HepG2 (cell line): ENCODE data around the gene TRANK1. TPM values are rescaled to one million over a fixed set of nuclear protein-coding genes. Genes with fewer than 3 reads are reported as not detected.
"Not testable (repeated sequence)": the region's sequence is repeated elsewhere in the genome, so short reads cannot be mapped to it uniquely, and the experiment has no call there.

Source experiments
- ATAC-seq: fragments of 200-7000 bp; cut with Tn5 transposase; 3 replicates; pipeline ENCODE4 v1.9.1; 2020; ENCODE audit warnings: mild to moderate bottlenecking, moderate library complexity
- BruUV-seq: library from RNA; stranded (reverse); fragments of 400-500 nt; replicated peaks from 2 replicates; lab custom pipeline; 2021; lab: Mats Ljungman, UMichigan
- CTCF ChIA-PET: fragments of 300-600 bp; formaldehyde crosslinking; extraction: SDS; loops from one replicate; lab custom pipeline; 2021; ENCODE audit warnings: low total read pairs, inconsistent platforms, low intra/inter-chr PET ratio; lab: Yijun Ruan, JAX
- POLR2A ChIA-PET: fragments of 350-600 bp; sonication (Branson Sonifier 250); formaldehyde crosslinking; loops from one replicate; lab custom pipeline; 2020; ENCODE audit warnings: antibody characterized with exemption, inconsistent platforms; lab: Yijun Ruan, JAX
- DNase-seq: peaks from one replicate; pipeline ENCODE4 v3.0.0-alpha.2; 2015; ENCODE audit warnings: low spot score
- FAIRE-seq: peaks from 3 replicates; lab custom pipeline; 2011; peaks lifted over from hg19 to GRCh38; lab: Jason Lieb, UNC
- H2AFZ ChIP-seq: one replicate; pipeline ENCODE4 v1.6.1; 2011; ENCODE audit warnings: low read length, inconsistent platforms
- H3K27ac ChIP-seq: fragments of 300-600 bp; 3 replicates; pipeline ENCODE4 v1.8.0; 2011; ENCODE audit warnings: mixed run types, mild to moderate bottlenecking, mixed read lengths, low read length, inconsistent platforms; ENCODE audit not compliant: insufficient read depth; ENCODE audit errors: extremely low read length
- H3K27me3 ChIP-seq, 2 experiments: fragments of 200-600 bp in 1 of 2; 2 replicates in 1 of 2; 3 replicates in 1 of 2; pipeline versions ENCODE4 v1.6.0 to v1.8.0; 2011; ENCODE audit warnings: low read length in 2 of 2, mild to moderate bottlenecking in 2 of 2, moderate library complexity in 2 of 2, inconsistent platforms in 1 of 2; ENCODE audit not compliant: insufficient read depth in 2 of 2, control insufficient read depth in 1 of 2
- H3K36me3 ChIP-seq, 2 experiments: fragments of 200-600 bp in 1 of 2; replicated peaks in 1 of 2; 2 replicates in 1 of 2; 3 replicates in 1 of 2; pipeline versions ENCODE4 v1.5.1 to v1.8.0; 2011; ENCODE audit warnings: low read length in 2 of 2, inconsistent platforms in 1 of 2; ENCODE audit not compliant: insufficient read depth in 2 of 2, control insufficient read depth in 1 of 2
- H3K4me1 ChIP-seq: 2 replicates; pipeline ENCODE4 v1.5.1; 2012; ENCODE audit warnings: low read length, inconsistent platforms; ENCODE audit not compliant: insufficient read depth
- H3K4me2 ChIP-seq: 2 replicates; pipeline ENCODE4 v1.6.0; 2011; ENCODE audit warnings: low read depth, low read length, inconsistent platforms
- H3K4me3 ChIP-seq, 3 experiments: fragments of 200-600 bp in 1 of 3; sonication (generic), shearing (Covaris generic) in 1 of 3; replicated peaks in 1 of 3; 2 replicates each; pipeline ENCODE4 v1.5.1; 2011 to 2016; ENCODE audit warnings: low read length in 3 of 3, inconsistent platforms in 2 of 3, low read depth in 2 of 3, mild to moderate bottlenecking in 2 of 3, control low read depth in 1 of 3, mixed read lengths in 1 of 3; ENCODE audit not compliant: insufficient read depth in 1 of 3
- H3K79me2 ChIP-seq: one replicate; pipeline ENCODE4 v1.6.1; 2011; ENCODE audit warnings: low read length, inconsistent platforms; ENCODE audit not compliant: insufficient read depth
- H3K9ac ChIP-seq: 2 replicates; pipeline ENCODE4 v1.6.0; 2011; ENCODE audit warnings: mild to moderate bottlenecking, low read depth, low read length, inconsistent platforms; ENCODE audit not compliant: insufficient read depth
- H3K9me3 ChIP-seq: 2 replicates; pipeline ENCODE4 v1.5.1; 2012; ENCODE audit warnings: mild to moderate bottlenecking, low read length
- H4K20me1 ChIP-seq: 2 replicates; pipeline ENCODE4 v1.6.0; 2011; ENCODE audit warnings: inconsistent platforms, mild to moderate bottlenecking, low read length, moderate library complexity; ENCODE audit not compliant: insufficient read depth
- FOXC1 ChIP-seq: sonication (generic); formaldehyde crosslinking; IDR thresholded peaks from 2 replicates; pipeline ENCODE4 v1.8.0; 2022; ENCODE audit warnings: mild to moderate bottlenecking, missing genetic modification reagents, borderline replicate concordance
- SIX4 ChIP-seq: sonication (generic); formaldehyde crosslinking; IDR thresholded peaks from 2 replicates; pipeline ENCODE4 v1.4.0; 2020; ENCODE audit warnings: missing genetic modification reagents
- ZNF431 ChIP-seq: sonication (generic); formaldehyde crosslinking; IDR thresholded peaks from 2 replicates; pipeline ENCODE4 v1.9.0; 2022; ENCODE audit warnings: missing genetic modification reagents, low read depth, mild to moderate bottlenecking, borderline replicate concordance
- ZNF670 ChIP-seq: sonication (generic); formaldehyde crosslinking; IDR thresholded peaks from 2 replicates; pipeline ENCODE4 v1.8.0; 2022; ENCODE audit warnings: mild to moderate bottlenecking, missing genetic modification reagents, borderline replicate concordance
- WGBS: methylation state at CpG from one replicate; pipeline ENCODE4 v1.1.6; 2017; ENCODE audit warnings: low lambda C conversion rate; 5-methylcytosine and 5-hydroxymethylcytosine counted together
- in situ Hi-C: cut with HindIII; loops from 2 replicates; pipeline ENCODE4 v1.10.0; 2017; ENCODE audit warnings: low pct_unique_long_range_greater_than_20kb; ENCODE audit not compliant: extremely low pct_ligation_motif_present
- intact Hi-C: fragments of 100-400 bp; cut with micrococcal nuclease; formaldehyde crosslinking; loops from one replicate; pipeline ENCODE4 v1.10.0; 2022; ENCODE audit not compliant: unreplicated experiment
- polyA plus RNA-seq, 8 experiments: library from polyadenylated mRNA; depleted of rRNA in 3 of 8; stranded (reverse) in 7 of 8; unstranded in 1 of 8; fragments of >200 nt; fragmentation: Illumina TruSeq in 4 of 8; extraction: Trizol in 4 of 8; gene quantifications; 2 replicates each; pipeline versions ENCODE4 v1.2.1 to v1.2.3, GENCODE V29; 2011 to 2016; ENCODE audit warnings: low read depth in 4 of 8, missing spikeins in 1 of 8, mixed read lengths in 1 of 8; ENCODE audit not compliant: insufficient read depth in 1 of 8
- total RNA-seq, 5 experiments: library from RNA; depleted of rRNA; stranded (reverse); fragments of >200 nt; fragmentation: Illumina TruSeq; extraction: Trizol; gene quantifications; 2 replicates each; pipeline ENCODE4 v1.2.3, GENCODE V29; 2016; ENCODE audit warnings: low read depth in 1 of 5
- TF ChIP-seq, protein P1 (sequence below): IDR thresholded peaks from 2 replicates; pipeline ENCODE4 v1.6.1; 2016; ENCODE audit warnings: control low read depth
- TF ChIP-seq, protein P2 (sequence below): sonication (generic); formaldehyde crosslinking; IDR thresholded peaks from 2 replicates; pipeline ENCODE4 v1.4.0; 2020; ENCODE audit warnings: missing genetic modification reagents

The TRANK1 gene
- total and polyA plus RNA-seq, 2 of the 13 experiments (the other 11 are each of a cell fraction or from before 2014, with no cell fraction given): 0.13 to 0.32 TPM

DNA sequence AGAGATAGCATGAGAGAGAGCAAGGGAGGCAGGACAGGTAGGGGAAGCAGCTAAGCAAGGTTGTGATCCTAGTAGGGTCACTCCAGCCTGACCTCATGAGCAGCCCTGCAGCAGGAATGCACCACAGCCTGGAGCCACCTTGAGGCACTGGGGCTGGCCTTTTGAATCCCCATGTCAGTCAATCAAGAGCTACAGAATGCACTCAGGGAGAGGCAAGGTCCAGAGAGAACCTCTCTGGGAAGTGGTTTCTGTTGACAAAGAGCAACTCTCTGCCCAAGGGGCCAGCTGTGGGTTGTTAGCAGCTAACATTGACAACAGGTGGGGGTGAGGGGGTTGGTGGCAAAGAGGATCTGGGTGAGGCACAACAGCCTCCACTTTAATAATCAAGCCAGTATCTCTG lies 54.6 kb downstream of the TRANK1 start:
- no peaks in the 10 kb centered on the region for H4K20me1 ChIP-seq
- CTCF ChIA-PET: no interaction called here
- no peak overlapping the region for H3K4me2 ChIP-seq
- intact Hi-C loops: no loop called here
- no peaks in the 10 kb centered on the region for H3K27me3 ChIP-seq
- BruUV-seq: no TSS peak
- TF ChIP-seq, protein P1, sequence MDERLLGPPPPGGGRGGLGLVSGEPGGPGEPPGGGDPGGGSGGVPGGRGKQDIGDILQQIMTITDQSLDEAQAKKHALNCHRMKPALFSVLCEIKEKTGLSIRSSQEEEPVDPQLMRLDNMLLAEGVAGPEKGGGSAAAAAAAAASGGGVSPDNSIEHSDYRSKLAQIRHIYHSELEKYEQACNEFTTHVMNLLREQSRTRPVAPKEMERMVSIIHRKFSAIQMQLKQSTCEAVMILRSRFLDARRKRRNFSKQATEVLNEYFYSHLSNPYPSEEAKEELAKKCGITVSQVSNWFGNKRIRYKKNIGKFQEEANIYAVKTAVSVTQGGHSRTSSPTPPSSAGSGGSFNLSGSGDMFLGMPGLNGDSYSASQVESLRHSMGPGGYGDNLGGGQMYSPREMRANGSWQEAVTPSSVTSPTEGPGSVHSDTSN (CRISPR knock-in tag): peak; percentile 49; the same call in 1 of the 2 replicates
- TF ChIP-seq SIX4 (CRISPR knock-in tag): no peak
- no peaks in the 10 kb centered on the region for H3K79me2 ChIP-seq
- H3K9me3 ChIP-seq: no peaks in the 10 kb centered on the region
- no peak overlapping the region for H2AFZ ChIP-seq
- H3K36me3 ChIP-seq: no peaks in the 10 kb centered on the region
- in situ Hi-C loops: no loop called here
- no peak for DNase-seq
- H3K9ac ChIP-seq: no peak overlapping the region
- no peaks in the 10 kb centered on the region for H3K4me1 ChIP-seq
- no peak for FAIRE-seq
- ATAC-seq: peak; percentile 69
- POLR2A ChIA-PET: no interaction called here
- H3K27ac ChIP-seq: no peak overlapping the region
- no peak overlapping the region for H3K4me3 ChIP-seq

DNA sequence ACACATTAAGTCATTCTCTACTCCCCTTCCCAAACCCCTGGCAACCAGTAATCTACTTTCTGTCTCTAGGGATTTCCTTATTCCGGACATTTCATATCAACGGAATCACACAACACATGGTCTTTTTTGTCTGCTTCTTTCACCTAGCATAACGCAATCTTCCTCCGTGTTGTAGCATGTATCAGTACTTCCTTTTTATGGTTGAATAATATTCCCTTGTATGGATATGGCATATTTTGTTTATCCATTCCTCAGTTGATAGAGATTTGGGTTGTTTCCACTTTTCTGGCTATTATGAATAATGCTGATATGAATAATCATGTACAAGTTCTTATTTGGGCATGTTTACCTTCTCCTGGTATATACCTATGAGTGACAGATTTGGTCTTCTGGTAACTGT lies 63.1 kb downstream of the TRANK1 start:
- no peak overlapping the region for H3K4me3 ChIP-seq
- TF ChIP-seq, protein P2, sequence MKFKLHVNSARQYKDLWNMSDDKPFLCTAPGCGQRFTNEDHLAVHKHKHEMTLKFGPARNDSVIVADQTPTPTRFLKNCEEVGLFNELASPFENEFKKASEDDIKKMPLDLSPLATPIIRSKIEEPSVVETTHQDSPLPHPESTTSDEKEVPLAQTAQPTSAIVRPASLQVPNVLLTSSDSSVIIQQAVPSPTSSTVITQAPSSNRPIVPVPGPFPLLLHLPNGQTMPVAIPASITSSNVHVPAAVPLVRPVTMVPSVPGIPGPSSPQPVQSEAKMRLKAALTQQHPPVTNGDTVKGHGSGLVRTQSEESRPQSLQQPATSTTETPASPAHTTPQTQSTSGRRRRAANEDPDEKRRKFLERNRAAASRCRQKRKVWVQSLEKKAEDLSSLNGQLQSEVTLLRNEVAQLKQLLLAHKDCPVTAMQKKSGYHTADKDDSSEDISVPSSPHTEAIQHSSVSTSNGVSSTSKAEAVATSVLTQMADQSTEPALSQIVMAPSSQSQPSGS (CRISPR knock-in tag): no peak
- TF ChIP-seq ZNF670 (CRISPR knock-in tag): no peak
- TF ChIP-seq ZNF431 (CRISPR knock-in tag): no peak
- TF ChIP-seq FOXC1 (CRISPR knock-in tag): no peak
- TF ChIP-seq, all 625 proteins: peak for 0
- no TSS peak for BruUV-seq
- intact Hi-C loops: no loop called here
- CTCF ChIA-PET: no interaction called here
- ATAC-seq (no peak), FAIRE-seq (no peak), DNase-seq (no peak)
- POLR2A ChIA-PET: no interaction called here
- no peak overlapping the region for H3K4me2 ChIP-seq
- H3K36me3 ChIP-seq: no peaks in the 10 kb centered on the region
- in situ Hi-C loops: no loop called here
- no peaks in the 10 kb centered on the region for H4K20me1 ChIP-seq
- no peak overlapping the region for H2AFZ ChIP-seq
- H3K4me1 ChIP-seq: no peaks in the 10 kb centered on the region
- H3K79me2 ChIP-seq: no peaks in the 10 kb centered on the region
- peaks cover 0 to 1% of the 10 kb centered on the region in 2 experiments; a peak in 1 of 5 replicates for H3K27me3 ChIP-seq
- H3K9me3 ChIP-seq: no peaks in the 10 kb centered on the region
- H3K27ac ChIP-seq: no peak overlapping the region
- no peak overlapping the region for H3K9ac ChIP-seq
- 35% methylated on average over 4 of the region's 4 CpGs for WGBS

DNA sequence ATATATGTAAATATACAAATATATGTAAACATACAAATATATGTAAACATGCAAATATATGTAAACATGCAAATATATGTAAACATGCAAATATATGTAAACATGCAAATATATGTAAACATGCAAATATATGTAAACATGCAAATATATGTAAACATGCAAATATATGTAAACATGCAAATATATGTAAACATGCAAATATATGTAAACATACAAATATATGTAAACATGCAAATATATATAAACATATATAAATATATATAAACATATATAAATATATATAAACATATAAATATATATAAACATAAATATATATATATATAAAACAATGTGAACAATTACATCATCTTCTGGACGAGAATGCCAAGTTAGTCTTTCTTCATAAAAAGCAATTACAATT lies 65.0 kb downstream of the TRANK1 start:
- H3K4me3 ChIP-seq, FAIRE-seq, CTCF ChIA-PET, H4K20me1 ChIP-seq, POLR2A ChIA-PET, ATAC-seq, H3K27ac ChIP-seq, H3K4me1 ChIP-seq, H3K79me2 ChIP-seq, H3K9me3 ChIP-seq, H3K9ac ChIP-seq, intact Hi-C loops, H3K27me3 ChIP-seq, H3K36me3 ChIP-seq, H2AFZ ChIP-seq, H3K4me2 ChIP-seq, BruUV-seq, DNase-seq, in situ Hi-C loops: not testable (repeated sequence)
- 5% methylated on average over 1 of the region's 1 CpG for WGBS
